Panc1 (cell line): ENCODE measurements around the gene RPN1. TPM values are rescaled to one million over a fixed set of nuclear protein-coding genes. Genes with fewer than 3 reads are reported as not detected.

Experiments used
- ATAC-seq: fragments of 200-7000 bp; cut with Tn5 transposase; 2 replicates; pipeline ENCODE4 v1.9.1; 2020; ENCODE audit warnings: mild to moderate bottlenecking, moderate library complexity
- BruUV-seq: library from RNA; stranded (reverse); fragments of 400-500 nt; replicated peaks from 2 replicates; lab custom pipeline; 2021; lab: Mats Ljungman, UMichigan
- CTCF ChIA-PET: fragments of 300-600 bp; sonication (Branson Sonifier 250); formaldehyde crosslinking; loops from one replicate; lab custom pipeline; 2022; ENCODE audit warnings: antibody characterized with exemption; lab: Charles Lee
- POLR2A ChIA-PET: fragments of 300-600 bp; sonication (Branson Sonifier 250); formaldehyde crosslinking; loops from one replicate; lab custom pipeline; 2022; ENCODE audit warnings: antibody characterized with exemption; lab: Charles Lee
- DNase-seq: peaks from one replicate; pipeline ENCODE4 v3.0.0-alpha.2; 2010; ENCODE audit warnings: low read depth, low spot score
- H3K27ac ChIP-seq: 2 replicates; pipeline ENCODE4 v1.5.1; 2011; ENCODE audit warnings: mild to moderate bottlenecking, low read length, inconsistent platforms
- H3K27me3 ChIP-seq: fragments of 200-500 bp; sonication (Bioruptor generic); 2 replicates; pipeline ENCODE4 v1.6.0; 2014; ENCODE audit warnings: low read length, inconsistent platforms; ENCODE audit not compliant: control insufficient read depth, insufficient read depth
- H3K36me3 ChIP-seq: fragments of 200-500 bp; sonication (Bioruptor generic); 2 replicates; pipeline ENCODE4 v1.5.1; 2014; ENCODE audit warnings: inconsistent platforms, mild to moderate bottlenecking, low read length, moderate library complexity; ENCODE audit not compliant: control insufficient read depth, insufficient read depth
- H3K4me1 ChIP-seq: 2 replicates; pipeline ENCODE4 v1.5.1; 2011; ENCODE audit warnings: inconsistent platforms, mild to moderate bottlenecking, low read length, moderate library complexity; ENCODE audit not compliant: control insufficient read depth, insufficient read depth
- H3K4me3 ChIP-seq, 2 experiments: 2 replicates each; pipeline ENCODE4 v1.5.1; 2011 to 2012; ENCODE audit warnings: low read depth in 2 of 2, low read length in 2 of 2, mild to moderate bottlenecking in 2 of 2, inconsistent platforms in 1 of 2, moderate library complexity in 1 of 2
- H3K9me3 ChIP-seq: fragments of 200-500 bp; sonication (Bioruptor generic); 2 replicates; pipeline ENCODE4 v1.5.1; 2014; ENCODE audit warnings: low read depth, mild to moderate bottlenecking, inconsistent platforms, low read length, moderate library complexity; ENCODE audit not compliant: control insufficient read depth, insufficient read depth
- CTCF ChIP-seq: fragments of 450-650 bp; IDR thresholded peaks from 2 replicates; pipeline ENCODE4 v1.5.1; 2017; ENCODE audit warnings: mild to moderate bottlenecking
- POLR2AphosphoS5 ChIP-seq: IDR thresholded peaks from 2 replicates; pipeline ENCODE4 v1.6.1; 2012; ENCODE audit warnings: mild to moderate bottlenecking, low read depth, low read length, moderate library complexity
- REST ChIP-seq, 2 experiments: IDR thresholded peaks; 2 replicates each; pipeline ENCODE4 v1.6.1; 2011 to 2012; ENCODE audit warnings: low read depth in 2 of 2, control low read depth in 1 of 2, low read length in 1 of 2, mild to moderate bottlenecking in 1 of 2, moderate library complexity in 1 of 2; ENCODE audit not compliant: insufficient read depth in 1 of 2
- SIN3A ChIP-seq: IDR thresholded peaks from 2 replicates; pipeline ENCODE4 v1.6.1; 2012; ENCODE audit warnings: low read depth, mild to moderate bottlenecking, low read length, moderate library complexity, borderline replicate concordance; ENCODE audit not compliant: insufficient read depth
- TCF7L2 ChIP-seq: IDR thresholded peaks from 2 replicates; pipeline ENCODE4 v1.6.1; 2011; ENCODE audit warnings: mild to moderate bottlenecking, low read depth, low read length, inconsistent platforms
- in situ Hi-C: cut with HindIII; loops from 2 replicates; pipeline ENCODE4 v1.10.0; 2016; ENCODE audit warnings: low sequenced_read_pairs, low pct_unique_long_range_greater_than_20kb
- intact Hi-C: fragments of 100-400 bp; cut with micrococcal nuclease; formaldehyde crosslinking; loops from one replicate; pipeline ENCODE4 v1.10.0; 2022; ENCODE audit not compliant: unreplicated experiment
- total RNA-seq: library from RNA; stranded (reverse); gene quantifications from one replicate; pipeline ENCODE4 v1.2.1, GENCODE V29; 2021; ENCODE audit not compliant: unreplicated experiment

RPN1 gene
- total RNA-seq, 1 experiment from 2014 or later = 320 TPM

DNA sequence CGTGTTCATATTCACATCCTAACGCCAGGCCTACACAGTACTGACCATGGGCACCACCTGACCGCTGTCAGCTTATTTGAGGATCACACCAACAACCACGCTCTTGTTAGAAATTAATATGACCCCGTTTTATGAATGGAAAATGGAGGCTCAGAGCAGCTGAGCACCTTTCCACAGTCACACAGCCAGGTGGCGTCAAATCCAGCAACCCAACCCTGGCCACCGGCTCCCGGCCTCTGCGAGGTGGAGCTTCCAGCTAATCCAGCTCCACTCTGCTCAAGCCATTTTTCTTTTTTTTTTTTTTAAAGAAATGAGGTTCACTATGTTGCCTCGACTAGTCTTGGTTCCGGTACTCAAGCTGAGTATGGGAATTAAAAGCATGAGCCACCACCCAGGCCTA, 41.3 kb downstream of the RPN1 start:
- Histone ChIP-seq H3K4me3 (no peak overlapping the region), H3K27ac (no peak overlapping the region), H3K27me3 (no peaks in the 10 kb centered on the region), H3K4me1 (0 out of 2 replicates have a peak, but pooled peaks cover 3% of the 10 kb centered on the region), H3K9me3 (no peaks in the 10 kb centered on the region), H3K36me3 (no peaks in the 10 kb centered on the region)
- no peak for ATAC-seq
- DNase-seq = no peak
- POLR2A ChIA-PET = no interaction called here
- CTCF ChIA-PET = interaction anchor here (0.6 to 1.1 kb wide), 5 partner anchors 19 to 1649 kb away, joined by 3 to 11 read pairs (median 4); no protein-coding TSS in a partner anchor
- in situ Hi-C loops (no loop called here), intact Hi-C loops (no loop called here)
- TF ChIP-seq POLR2AphosphoS5 = no peak
- no peak for TF ChIP-seq TCF7L2
- no peak for TF ChIP-seq SIN3A
- TF ChIP-seq CTCF = no peak
- TF ChIP-seq REST (IDR thresholded peaks at IDR 0.05; ENCODE audit: insufficient read depth in 1 of 2, low read depth in 2 of 2, low read length in 1 of 2) = no peak
- BruUV-seq = no TSS peak

- TF ChIP-seq CTCF (no peak), TCF7L2 (no peak), POLR2AphosphoS5 (no peak), SIN3A (no peak), REST (IDR thresholded peaks at IDR 0.05; ENCODE audit: insufficient read depth in 1 of 2, low read depth in 2 of 2, low read length in 1 of 2) (no peak)
- Histone ChIP-seq H3K4me3 (peak overlapping the region; percentile 30 to 45; a peak in 3 of 4 replicates), H3K27me3 (no peaks in the 10 kb centered on the region), H3K4me1 (0 out of 2 replicates have a peak, but pooled peaks cover 3% of the 10 kb centered on the region), H3K9me3 (no peaks in the 10 kb centered on the region), H3K27ac (no peak overlapping the region), H3K36me3 (no peaks in the 10 kb centered on the region)
- DNase-seq (no peak), ATAC-seq (no peak; the same call in 1 of the 2 replicates)
- in situ Hi-C loops (no loop called here), intact Hi-C loops (no loop called here)
- ChIA-PET POLR2A (no interaction called here), CTCF (interaction anchor here (0.5 kb wide), 1 partner anchor 27 kb away, joined by 4 read pairs; no protein-coding TSS in a partner anchor)
- no TSS peak for BruUV-seq
Measured at GRCh38 chr3:128607710-128608048, 42.9 kb downstream of the RPN1 start.
